Nephron (organoid): Measurements from ENCODE around the gene C6orf52.
A peak's percentile ranks its signal among the peaks of the same experiment; 100 is the strongest.

Experiments
- H3K27ac Mint-ChIP-seq, 3 experiments: 2 replicates each; pipeline ENCODE4 v1.8.0; 2020; ENCODE audit warnings: mixed read lengths in 3 of 3, mild to moderate bottlenecking in 2 of 3, moderate library complexity in 1 of 3
- H3K27me3 Mint-ChIP-seq: 2 replicates; pipeline ENCODE4 v1.8.0; 2021; ENCODE audit warnings: low read depth, mild to moderate bottlenecking, moderate library complexity, mixed read lengths
- H3K36me3 Mint-ChIP-seq: 2 replicates; pipeline ENCODE4 v1.8.0; 2020; ENCODE audit warnings: low read depth, mixed read lengths
- H3K4me1 Mint-ChIP-seq: 2 replicates; pipeline ENCODE4 v1.8.0; 2020; ENCODE audit warnings: mixed read lengths
- H3K4me3 Mint-ChIP-seq, 3 experiments: 2 replicates each; pipeline ENCODE4 v1.8.0; 2020; ENCODE audit warnings: mild to moderate bottlenecking in 3 of 3, mixed read lengths in 3 of 3, moderate library complexity in 2 of 3
- H3K9me3 Mint-ChIP-seq: 2 replicates; pipeline ENCODE4 v1.8.0; 2020; ENCODE audit warnings: mixed read lengths
- TF ChIP-seq, protein P1 (sequence below), 3 experiments: fragments of 200-600 bp; sonication (generic); IDR thresholded peaks; one replicate each; pipeline ENCODE4 v1.5.0; 2021; ENCODE audit warnings: antibody characterized with exemption in 3 of 3; ENCODE audit not compliant: unreplicated experiment in 3 of 3

Gene C6orf52

DNA sequence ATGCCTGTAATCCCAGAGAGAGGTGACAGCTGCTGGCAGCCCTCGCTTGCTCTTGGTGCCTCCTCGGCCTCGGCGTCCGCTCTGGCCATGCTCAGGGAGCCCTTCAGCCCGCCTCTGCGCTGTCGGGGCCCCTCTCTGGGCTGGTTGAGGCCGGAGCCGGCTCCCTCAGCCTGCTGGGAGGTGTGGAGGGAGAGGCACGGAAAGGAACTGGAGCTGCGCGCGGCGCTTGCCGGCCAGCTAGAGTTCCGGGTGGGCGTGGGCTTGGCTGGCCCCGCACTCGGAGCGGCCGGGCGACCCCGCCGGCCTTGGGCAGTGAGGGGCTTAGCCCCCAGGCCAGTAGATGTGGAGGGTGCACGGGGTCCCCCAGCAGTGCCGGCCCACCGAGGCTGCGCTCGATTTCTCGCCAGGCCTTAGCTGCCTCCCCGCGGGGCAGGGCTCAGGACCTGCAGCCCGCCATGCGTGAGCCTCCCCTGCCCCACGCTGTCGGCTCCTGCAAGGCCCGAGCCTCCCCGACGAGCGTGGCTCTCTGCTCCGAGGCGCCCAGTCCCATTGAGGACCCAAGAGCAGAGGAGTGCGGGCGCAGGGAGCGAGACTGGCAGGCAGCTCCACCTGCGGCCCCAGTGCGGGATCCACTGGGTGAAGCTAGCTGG lies 34.6 kb downstream of the C6orf52 start:
- Mint-ChIP-seq H3K27ac (peak overlapping the region in 2 of 3 experiments; percentile 10 to 76), H3K4me1 (peaks cover 6% of the 10 kb centered on the region), H3K36me3 (peaks cover 5% of the 10 kb centered on the region), H3K4me3 (peak overlapping the region; percentile 79 to 85 (median 80)), H3K9me3 (peaks cover 7% of the 10 kb centered on the region), H3K27me3 (peaks cover 9% of the 10 kb centered on the region)
- TF ChIP-seq, protein P1, sequence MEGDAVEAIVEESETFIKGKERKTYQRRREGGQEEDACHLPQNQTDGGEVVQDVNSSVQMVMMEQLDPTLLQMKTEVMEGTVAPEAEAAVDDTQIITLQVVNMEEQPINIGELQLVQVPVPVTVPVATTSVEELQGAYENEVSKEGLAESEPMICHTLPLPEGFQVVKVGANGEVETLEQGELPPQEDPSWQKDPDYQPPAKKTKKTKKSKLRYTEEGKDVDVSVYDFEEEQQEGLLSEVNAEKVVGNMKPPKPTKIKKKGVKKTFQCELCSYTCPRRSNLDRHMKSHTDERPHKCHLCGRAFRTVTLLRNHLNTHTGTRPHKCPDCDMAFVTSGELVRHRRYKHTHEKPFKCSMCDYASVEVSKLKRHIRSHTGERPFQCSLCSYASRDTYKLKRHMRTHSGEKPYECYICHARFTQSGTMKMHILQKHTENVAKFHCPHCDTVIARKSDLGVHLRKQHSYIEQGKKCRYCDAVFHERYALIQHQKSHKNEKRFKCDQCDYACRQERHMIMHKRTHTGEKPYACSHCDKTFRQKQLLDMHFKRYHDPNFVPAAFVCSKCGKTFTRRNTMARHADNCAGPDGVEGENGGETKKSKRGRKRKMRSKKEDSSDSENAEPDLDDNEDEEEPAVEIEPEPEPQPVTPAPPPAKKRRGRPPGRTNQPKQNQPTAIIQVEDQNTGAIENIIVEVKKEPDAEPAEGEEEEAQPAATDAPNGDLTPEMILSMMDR (IDR thresholded peaks at IDR 0.05; ENCODE audit: unreplicated experiment in 3 of 3): no peak

DNA sequence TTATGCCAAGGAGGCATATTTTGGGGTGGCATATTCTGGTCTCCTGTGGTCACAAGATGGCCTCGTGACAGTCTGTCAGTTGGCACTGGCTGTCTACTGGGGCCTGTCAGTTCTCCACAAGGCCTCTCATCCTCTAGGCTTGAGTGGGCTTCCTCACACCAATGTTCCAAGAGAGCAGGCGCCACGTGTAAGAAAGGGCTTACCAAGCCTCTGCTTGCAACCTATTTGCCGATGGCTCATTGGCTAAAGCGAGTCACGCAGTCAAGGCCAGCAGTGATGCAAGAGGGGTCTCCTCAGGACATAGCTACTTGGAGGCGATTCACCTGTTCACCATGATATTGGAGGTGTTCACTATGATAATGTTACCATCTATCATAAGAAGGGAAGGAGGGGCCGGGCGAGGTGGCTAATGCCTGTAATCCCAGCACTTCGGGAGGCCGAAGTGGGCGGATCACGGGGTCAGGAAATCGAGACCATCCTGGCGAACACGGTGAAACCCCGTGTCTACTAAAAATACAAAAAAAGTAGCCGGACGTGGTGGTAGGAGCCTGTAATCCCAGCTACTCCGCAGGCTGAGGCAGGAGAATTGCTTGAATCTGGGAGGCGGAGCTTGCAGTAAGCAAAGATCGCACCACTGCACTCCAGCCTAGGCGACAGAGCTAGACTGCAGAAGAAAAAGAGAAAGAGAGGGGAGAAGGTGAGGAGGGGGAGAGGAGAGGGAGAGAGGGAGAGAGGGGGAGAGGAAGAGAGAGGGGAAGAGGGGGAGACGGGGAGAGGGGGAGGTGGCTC lies 35.3 kb downstream of the C6orf52 start:
- H3K36me3 Mint-ChIP-seq: peaks cover under 1% of the 10 kb centered on the region
- H3K27ac Mint-ChIP-seq: peak overlapping the region; percentile 38 to 76 (median 39)
- peaks cover 9% of the 10 kb centered on the region for H3K27me3 Mint-ChIP-seq
- peak overlapping the region; percentile 79 to 85 (median 80) for H3K4me3 Mint-ChIP-seq
- peaks cover 6% of the 10 kb centered on the region for H3K4me1 Mint-ChIP-seq
- peaks cover 1% of the 10 kb centered on the region for H3K9me3 Mint-ChIP-seq
- TF ChIP-seq, protein P1 (IDR thresholded peaks at IDR 0.05; ENCODE audit: unreplicated experiment in 3 of 3): no peak

DNA sequence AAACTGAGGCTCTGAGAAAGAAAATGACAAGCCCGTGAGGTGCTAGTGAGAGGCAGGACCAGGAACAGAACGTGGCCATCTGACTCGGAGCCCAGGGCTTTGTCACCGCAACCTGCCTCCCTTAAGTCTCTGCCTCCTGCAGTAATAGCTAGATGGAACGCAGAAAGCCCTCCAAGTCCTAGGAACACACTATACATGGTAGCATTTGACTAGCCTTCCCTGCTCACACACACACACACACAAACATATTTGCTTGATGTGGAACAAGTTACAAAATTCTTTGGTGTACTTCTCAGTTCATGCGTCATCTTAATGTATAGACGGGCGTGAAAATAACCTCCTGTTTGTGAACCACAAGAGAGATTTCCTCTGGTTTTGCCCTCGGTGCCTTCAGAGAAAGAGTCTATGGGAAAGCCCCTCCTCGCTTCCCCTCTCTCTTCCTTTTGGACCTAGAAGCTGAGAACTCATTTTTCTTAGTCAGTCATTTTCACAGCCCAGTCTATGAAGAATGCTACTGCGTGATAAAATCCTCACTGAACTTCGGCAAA lies 38.8 kb downstream of the C6orf52 start:
- Mint-ChIP-seq H3K27ac (no peak overlapping the region), H3K9me3 (no peaks in the 10 kb centered on the region)

DNA sequence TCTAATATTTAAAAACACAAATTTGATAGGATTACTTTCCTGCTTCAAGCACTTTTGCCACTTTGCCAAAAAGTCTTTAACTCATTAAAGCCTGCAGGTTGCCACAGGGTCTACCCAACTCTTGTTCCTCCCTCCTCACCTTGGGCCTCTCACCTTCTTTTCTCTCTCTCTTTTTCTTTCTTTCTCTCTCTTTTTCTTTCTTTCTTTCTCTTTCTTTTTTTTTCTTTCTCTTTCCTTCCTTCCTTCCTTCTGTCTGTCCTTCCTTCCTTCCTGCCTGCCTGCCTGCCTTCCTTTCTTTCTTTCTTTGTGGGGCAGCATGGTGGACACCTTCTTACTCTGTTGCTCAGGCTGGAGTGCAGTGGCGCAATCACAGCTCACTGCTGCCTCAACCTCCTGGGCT lies 50.2 kb downstream of the C6orf52 start:
- no peak overlapping the region for H3K27ac Mint-ChIP-seq
- H3K4me3 Mint-ChIP-seq: no peak overlapping the region
- peaks cover 3% of the 10 kb centered on the region for H3K36me3 Mint-ChIP-seq
- no peaks in the 10 kb centered on the region for H3K4me1 Mint-ChIP-seq
- H3K9me3 Mint-ChIP-seq: peaks cover 4% of the 10 kb centered on the region
- H3K27me3 Mint-ChIP-seq: peaks cover 4% of the 10 kb centered on the region
- TF ChIP-seq, protein P1 (IDR thresholded peaks at IDR 0.05; ENCODE audit: unreplicated experiment in 3 of 3): no peak

More for the DNA sequence above, 38.8 kb downstream of the C6orf52 start:
- peaks cover 6% of the 10 kb centered on the region for H3K4me1 Mint-ChIP-seq
- H3K27me3 Mint-ChIP-seq: peaks cover 9% of the 10 kb centered on the region
- no peaks in the 10 kb centered on the region for H3K36me3 Mint-ChIP-seq
- TF ChIP-seq, protein P1 (IDR thresholded peaks at IDR 0.05; ENCODE audit: unreplicated experiment in 3 of 3): no peak
- H3K4me3 Mint-ChIP-seq: no peak overlapping the region

DNA sequence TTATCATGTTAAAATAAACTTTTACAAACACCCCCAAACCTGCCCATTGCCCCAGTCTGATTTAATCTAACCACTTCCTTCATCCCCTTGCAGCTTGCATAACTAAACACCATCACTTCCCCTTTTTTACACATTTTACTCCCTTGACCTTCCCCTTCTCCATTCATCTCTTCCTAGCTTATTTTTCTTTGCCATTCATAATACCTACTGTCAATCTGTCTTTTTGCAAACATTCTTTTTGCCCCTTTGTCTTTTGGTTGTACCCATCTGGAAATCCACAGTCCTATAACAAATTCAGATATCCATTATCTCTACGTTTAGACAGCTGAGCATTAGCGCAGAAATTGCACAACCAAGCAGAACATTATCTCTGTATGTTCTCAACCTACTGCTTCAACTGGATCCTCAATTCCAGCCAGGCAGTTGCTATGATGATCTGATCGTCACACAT lies 51.2 kb downstream of the C6orf52 start:
- Mint-ChIP-seq H3K27me3 (peaks cover 4% of the 10 kb centered on the region), H3K4me3 (no peak overlapping the region), H3K27ac (no peak overlapping the region), H3K4me1 (no peaks in the 10 kb centered on the region), H3K9me3 (peaks cover 8% of the 10 kb centered on the region), H3K36me3 (peaks cover 3% of the 10 kb centered on the region)
- TF ChIP-seq, protein P1 (IDR thresholded peaks at IDR 0.05; ENCODE audit: unreplicated experiment in 3 of 3): no peak
